Adipocyte (in vitro differentiated cells): ENCODE data around the gene ZSCAN1.

Experiments
- DNase-seq: peaks from one replicate; pipeline ENCODE4 v3.0.0-alpha.2; 2015; ENCODE audit warnings: low read depth
- H3K27me3 ChIP-seq: replicated peaks from 2 replicates; pipeline ENCODE4 v1.7.0; 2013; ENCODE audit warnings: mild to moderate bottlenecking, low read length, moderate library complexity; ENCODE audit not compliant: control insufficient read depth, insufficient read depth
- H3K36me3 ChIP-seq: 2 replicates; pipeline ENCODE4 v1.7.0; 2013; ENCODE audit warnings: low read length, mild to moderate bottlenecking, moderate library complexity; ENCODE audit not compliant: control insufficient read depth, insufficient read depth, severe bottlenecking
- H3K4me1 ChIP-seq: 2 replicates; pipeline ENCODE4 v1.7.0; 2013; ENCODE audit warnings: mild to moderate bottlenecking, low read length, moderate library complexity; ENCODE audit not compliant: control insufficient read depth, insufficient read depth
- H3K4me3 ChIP-seq: 2 replicates; pipeline ENCODE4 v1.7.0; 2013; ENCODE audit warnings: mild to moderate bottlenecking, low read length, moderate library complexity
- H3K9ac ChIP-seq: 2 replicates; pipeline ENCODE4 v1.7.0; 2013; ENCODE audit warnings: mild to moderate bottlenecking, low read length, moderate library complexity
- H3K9me3 ChIP-seq: 2 replicates; pipeline ENCODE4 v1.7.0; 2013; ENCODE audit warnings: mild to moderate bottlenecking, low read length, moderate library complexity; ENCODE audit not compliant: control insufficient read depth

ZSCAN1 gene

DNA sequence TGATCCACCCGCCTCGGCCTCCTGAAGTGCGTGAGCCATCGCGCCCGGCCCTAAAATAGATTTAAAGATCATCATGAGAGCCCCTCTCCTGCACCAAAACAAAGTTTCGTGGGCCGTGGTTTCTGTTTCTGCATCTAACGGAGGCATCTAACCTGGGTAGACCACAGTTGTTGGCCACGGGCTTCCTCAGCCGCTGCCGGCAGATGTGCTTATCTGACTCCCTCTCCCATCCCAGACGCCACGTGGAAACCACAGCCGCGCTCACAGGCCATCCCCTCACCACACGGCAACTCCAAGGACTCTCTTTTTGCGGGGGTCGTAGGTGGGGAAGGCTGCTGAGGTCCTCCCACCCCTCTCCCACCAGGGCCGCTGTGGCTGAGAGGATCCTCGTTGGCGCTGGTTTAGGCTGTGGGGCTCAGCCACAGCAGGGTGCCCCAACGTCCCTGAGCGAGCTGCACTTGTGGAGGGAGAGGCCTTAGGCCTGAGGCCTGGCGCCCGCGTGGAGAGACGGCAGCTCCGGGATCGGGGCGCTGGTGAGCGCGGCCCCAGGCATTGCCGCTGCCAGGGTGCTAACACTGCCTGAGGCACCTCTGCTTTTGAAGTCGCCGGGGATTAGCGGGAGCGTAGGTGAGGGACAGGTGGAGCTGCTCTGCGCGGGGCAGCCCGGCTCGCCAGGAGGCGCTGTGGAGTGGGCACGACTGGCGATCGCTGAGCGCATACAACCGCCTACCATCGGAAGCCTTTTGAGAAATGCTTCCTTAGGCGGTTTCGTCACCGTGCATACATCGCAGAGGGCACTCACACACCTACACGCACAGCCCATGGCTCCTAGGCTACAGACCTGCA lies 8.9 kb downstream of the ZSCAN1 start:
- no peaks in the 10 kb centered on the region for H3K27me3 ChIP-seq
- H3K9me3 ChIP-seq, result peaks cover 31% of the 10 kb centered on the region
- no peak for DNase-seq
- no peaks in the 10 kb centered on the region for H3K4me1 ChIP-seq
- H3K9ac ChIP-seq, result no peak overlapping the region
- no peaks in the 10 kb centered on the region for H3K36me3 ChIP-seq
- no peak overlapping the region for H3K4me3 ChIP-seq

DNA sequence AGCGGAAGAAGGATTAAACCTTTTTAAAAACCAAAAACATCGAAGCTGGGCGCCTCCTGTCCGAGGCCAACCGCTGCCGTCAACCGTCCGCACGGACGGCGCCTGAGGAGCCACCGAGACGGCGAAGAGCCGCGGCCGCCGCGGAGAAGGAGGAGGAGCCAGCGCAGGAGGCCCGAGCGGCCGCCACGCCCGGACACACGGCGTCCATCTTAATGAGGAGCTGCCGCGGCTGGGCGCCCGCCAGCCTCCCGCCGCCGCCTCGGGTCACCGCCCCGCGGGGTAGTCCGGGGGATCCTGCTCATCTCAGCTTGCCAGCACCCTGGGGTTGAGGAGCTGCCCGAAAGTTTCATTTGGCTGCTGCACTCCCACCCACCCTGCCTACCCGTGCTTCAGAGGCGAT lies 10.6 kb downstream of the ZSCAN1 start:
- Histone ChIP-seq H3K27me3 (no peaks in the 10 kb centered on the region), H3K9me3 (peaks cover 36% of the 10 kb centered on the region), H3K9ac (no peak overlapping the region), H3K36me3 (no peaks in the 10 kb centered on the region), H3K4me1 (no peaks in the 10 kb centered on the region), H3K4me3 (no peak overlapping the region)
- no peak for DNase-seq

DNA sequence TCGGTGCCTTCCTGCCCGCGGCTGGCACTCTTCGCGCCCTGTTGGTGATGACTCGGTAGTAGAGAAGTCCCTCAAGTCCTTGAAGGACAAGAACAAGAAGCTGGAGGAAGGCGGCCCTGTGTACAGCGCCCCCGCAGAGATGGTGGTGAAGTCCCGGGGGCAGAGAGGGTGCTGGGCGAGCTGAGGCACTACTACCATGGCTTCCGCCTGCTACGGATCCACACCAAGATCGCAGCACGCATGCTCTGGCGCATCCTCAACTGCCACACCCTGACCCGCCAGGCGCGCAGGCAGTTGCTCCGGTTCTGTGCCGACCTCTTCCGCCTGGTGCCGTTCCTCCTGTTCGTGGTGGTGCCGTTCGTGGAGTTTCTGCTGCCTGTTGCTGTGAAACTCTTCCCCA lies 11.1 kb downstream of the ZSCAN1 start:
- Histone ChIP-seq H3K36me3 (no peaks in the 10 kb centered on the region), H3K9me3 (peaks cover 40% of the 10 kb centered on the region), H3K4me3 (no peak overlapping the region), H3K4me1 (no peaks in the 10 kb centered on the region), H3K27me3 (no peaks in the 10 kb centered on the region), H3K9ac (no peak overlapping the region)
- no peak for DNase-seq

DNA sequence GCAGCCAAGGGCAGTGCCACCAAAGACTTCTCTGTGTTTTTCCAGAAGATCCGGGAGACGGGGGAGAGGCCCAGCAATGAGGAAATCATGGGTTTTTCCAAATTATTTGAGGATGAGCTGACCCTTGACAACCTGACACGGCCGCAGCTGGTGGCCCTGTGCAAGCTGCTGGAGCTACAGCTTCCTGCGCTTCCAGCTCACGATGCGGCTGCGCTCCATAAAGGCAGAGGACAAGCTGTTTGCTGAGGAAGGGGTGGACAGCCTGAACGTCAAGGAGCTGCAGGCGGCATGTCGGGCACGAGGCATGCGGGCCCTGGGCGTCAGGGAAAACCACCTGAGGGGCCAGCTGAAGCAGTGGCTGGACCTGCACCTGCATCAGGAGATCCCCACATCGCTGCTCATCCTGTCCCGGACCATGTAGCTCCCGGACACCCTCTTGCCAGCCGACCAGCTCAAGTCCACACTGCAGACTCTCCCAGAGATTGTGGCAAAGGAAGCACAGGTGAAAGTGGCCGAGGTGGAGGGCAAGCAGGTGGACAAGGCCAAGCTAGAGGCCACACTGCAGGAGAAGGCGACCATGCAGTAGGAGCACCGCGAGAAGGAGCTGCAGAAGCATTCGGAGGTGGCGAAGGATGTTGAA lies 11.7 kb downstream of the ZSCAN1 start:
- no peak overlapping the region for H3K4me3 ChIP-seq
- H3K4me1 ChIP-seq, result no peaks in the 10 kb centered on the region
- H3K36me3 ChIP-seq, result no peaks in the 10 kb centered on the region
- no peak overlapping the region for H3K9ac ChIP-seq
- DNase-seq, result no peak
- H3K9me3 ChIP-seq, result peaks cover 42% of the 10 kb centered on the region
- H3K27me3 ChIP-seq, result no peaks in the 10 kb centered on the region

DNA sequence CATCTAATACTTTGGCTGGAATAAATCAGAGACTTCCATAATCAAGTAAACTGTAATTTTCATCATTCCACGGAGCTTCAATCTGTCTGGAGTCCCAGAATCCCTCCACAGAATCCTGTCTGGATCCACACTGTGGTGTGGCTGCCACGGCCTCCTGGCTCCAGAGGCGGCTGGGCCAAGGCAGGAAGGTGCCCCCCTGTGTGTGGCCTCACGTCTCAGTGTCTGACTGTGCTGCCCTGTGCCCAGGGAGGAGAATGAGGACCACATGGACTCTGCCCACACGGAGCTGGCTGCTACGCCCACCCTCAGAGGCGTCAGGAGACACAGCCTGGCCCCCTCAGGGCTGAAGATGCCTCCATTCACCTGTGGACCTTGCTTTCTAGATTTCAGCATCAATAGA lies 13.0 kb downstream of the ZSCAN1 start:
- no peaks in the 10 kb centered on the region for H3K36me3 ChIP-seq
- H3K4me1 ChIP-seq, result no peaks in the 10 kb centered on the region
- peaks cover 42% of the 10 kb centered on the region for H3K9me3 ChIP-seq
- H3K9ac ChIP-seq, result no peak overlapping the region
- no peaks in the 10 kb centered on the region for H3K27me3 ChIP-seq
- H3K4me3 ChIP-seq, result no peak overlapping the region
- DNase-seq, result no peak

DNA sequence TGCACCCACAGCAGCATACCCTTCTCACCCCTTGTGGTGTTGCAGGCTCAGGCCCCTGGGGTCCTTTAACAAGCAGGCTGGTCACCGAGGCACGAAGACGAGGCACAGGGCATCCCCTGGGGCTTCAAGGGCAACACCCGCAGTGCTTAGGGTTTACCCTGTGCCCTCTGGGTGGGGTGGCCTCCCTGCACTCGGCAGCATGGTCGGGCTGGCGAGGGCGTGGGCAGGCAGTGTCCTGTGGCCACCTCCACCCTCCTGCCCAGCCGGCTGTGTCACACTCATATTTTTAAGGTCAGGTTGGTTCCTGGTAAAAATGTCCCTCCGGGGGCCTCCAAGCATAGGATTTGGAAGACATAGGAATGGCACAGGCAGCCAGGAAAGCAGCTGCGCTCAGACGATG lies 13.8 kb downstream of the ZSCAN1 start:
- no peak overlapping the region for H3K4me3 ChIP-seq
- DNase-seq, result no peak
- no peaks in the 10 kb centered on the region for H3K4me1 ChIP-seq
- H3K36me3 ChIP-seq, result no peaks in the 10 kb centered on the region
- peaks cover 40% of the 10 kb centered on the region for H3K9me3 ChIP-seq
- no peak overlapping the region for H3K9ac ChIP-seq
- H3K27me3 ChIP-seq, result no peaks in the 10 kb centered on the region

DNA sequence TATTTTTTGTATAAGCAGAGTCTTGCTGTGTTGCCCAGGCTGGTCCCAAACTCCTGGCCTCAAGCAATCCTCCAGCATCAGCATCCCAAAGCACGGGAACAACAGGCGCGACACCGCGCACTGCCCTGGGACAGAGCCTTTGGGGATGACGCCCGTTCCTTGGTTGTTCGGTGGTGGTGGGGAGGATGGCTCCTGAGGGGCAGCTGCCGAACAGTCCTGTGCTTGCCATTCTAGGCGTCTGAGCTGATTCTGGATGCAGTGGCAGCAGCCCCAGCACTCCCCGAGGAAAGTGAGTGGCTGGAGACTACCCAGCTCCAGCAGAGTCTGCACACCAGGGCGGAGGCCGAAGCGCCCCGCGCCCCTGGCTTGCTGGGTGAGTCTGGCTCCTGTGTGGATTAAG lies 18.4 kb downstream of the ZSCAN1 start:
- no peak overlapping the region for H3K4me3 ChIP-seq
- H3K27me3 ChIP-seq, result no peaks in the 10 kb centered on the region
- H3K36me3 ChIP-seq, result no peaks in the 10 kb centered on the region
- H3K4me1 ChIP-seq, result no peaks in the 10 kb centered on the region
- no peak overlapping the region for H3K9ac ChIP-seq
- H3K9me3 ChIP-seq, result peaks cover 14% of the 10 kb centered on the region
- no peak for DNase-seq

DNA sequence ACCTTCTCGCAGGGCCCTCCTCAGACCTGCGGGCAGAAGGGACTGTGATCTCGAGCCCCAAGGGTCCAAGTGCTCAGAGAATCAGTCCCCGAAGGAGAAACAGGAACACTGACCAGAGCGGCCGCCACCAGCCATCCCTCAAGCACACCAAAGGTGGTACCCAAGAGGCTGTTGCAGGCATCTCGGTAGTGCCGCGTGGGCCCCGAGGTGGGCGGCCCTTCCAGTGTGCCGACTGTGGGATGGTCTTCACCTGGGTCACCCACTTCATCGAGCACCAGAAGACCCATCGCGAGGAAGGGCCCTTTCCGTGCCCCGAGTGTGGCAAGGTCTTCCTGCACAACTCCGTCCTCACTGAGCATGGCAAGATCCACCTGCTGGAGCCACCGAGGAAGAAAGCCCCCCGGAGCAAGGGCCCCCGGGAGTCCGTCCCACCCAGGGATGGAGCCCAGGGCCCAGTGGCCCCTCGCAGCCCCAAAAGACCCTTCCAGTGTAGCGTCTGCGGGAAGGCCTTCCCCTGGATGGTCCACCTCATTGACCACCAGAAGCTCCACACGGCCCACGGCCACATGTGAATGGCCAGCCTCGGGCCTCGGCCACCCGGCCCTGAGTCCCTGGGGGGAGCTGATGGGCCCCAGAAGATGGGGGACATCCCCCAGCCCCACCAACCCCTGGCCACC lies 19.8 kb downstream of the ZSCAN1 start:
- Histone ChIP-seq H3K27me3 (no peaks in the 10 kb centered on the region), H3K9ac (no peak overlapping the region), H3K4me3 (no peak overlapping the region), H3K4me1 (no peaks in the 10 kb centered on the region), H3K36me3 (no peaks in the 10 kb centered on the region), H3K9me3 (peaks cover 13% of the 10 kb centered on the region)
- no peak for DNase-seq

DNA sequence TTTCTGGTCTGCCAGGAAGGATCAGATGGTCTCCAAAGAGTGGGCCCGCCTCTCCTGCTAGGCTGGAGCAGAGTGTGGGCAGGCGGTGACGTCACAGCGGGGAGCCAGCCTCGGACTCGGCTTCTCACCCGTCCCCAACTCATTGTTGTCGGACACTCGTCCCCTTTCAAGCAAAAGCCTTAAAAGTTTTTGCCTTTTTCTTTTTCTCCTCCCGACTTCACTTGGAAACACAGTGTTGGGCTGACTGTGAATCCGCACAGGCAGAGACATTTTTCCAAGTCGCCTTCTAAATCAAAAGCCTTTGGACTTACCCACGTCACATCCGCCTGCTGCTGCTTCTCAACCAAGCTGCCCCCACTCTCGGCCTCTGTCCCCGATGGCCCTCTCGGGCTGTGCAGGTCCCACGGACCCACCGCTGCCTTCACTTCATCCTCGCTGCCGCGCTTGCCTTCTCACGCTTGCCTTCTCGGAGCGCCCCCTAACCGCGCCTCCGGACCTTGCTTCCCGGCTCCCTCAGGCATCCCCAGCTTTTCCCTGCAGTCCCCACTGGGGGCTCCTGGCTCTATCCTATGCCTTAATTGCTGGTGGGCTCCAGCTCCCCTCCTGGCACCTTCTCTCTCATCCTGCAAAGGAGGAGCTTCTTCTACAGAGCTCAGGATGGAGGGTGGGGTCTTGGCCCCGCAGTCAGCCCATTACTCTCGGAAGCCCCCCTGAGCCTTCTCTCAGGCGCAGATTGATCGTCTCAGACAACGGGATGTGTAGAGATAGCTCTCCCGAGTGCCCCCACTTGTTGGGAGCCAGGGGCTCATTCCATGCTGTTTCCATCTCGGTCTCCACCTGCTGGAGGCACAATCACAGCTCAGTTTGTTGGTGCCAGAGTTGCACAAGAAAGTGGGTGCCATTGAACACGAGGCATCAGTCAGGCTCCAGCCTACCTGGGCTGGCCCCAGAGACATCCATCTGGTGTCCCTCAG lies 21.4 kb downstream of the ZSCAN1 start:
- Histone ChIP-seq H3K36me3 (no peaks in the 10 kb centered on the region), H3K4me1 (no peaks in the 10 kb centered on the region), H3K4me3 (peak overlapping the region; percentile 78), H3K27me3 (no peaks in the 10 kb centered on the region), H3K9me3 (no peaks in the 10 kb centered on the region), H3K9ac (peak overlapping the region; percentile 58)
- DNase-seq, result peak; percentile 15

DNA sequence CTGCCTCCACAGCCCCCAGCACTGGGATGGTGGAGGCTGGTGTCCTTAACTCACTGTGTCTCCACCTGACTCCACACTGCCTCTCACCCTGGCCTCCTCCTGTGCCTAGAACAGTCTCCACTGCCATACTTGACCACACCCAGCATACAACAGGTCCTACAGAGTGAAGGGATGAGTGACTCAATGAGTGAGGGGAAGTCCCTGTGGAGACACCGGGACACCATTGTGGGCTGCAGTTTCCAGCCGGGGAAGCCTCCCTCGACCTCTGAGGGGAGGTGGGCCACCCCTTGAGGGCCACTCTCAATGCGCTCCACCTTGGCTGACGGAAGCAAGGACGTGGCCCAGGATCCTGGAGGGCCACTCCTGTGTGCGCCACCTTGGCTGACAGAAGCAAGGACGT lies 22.4 kb downstream of the ZSCAN1 start:
- Histone ChIP-seq H3K4me1 (no peaks in the 10 kb centered on the region), H3K27me3 (no peaks in the 10 kb centered on the region), H3K4me3 (no peak overlapping the region), H3K36me3 (no peaks in the 10 kb centered on the region), H3K9ac (no peak overlapping the region), H3K9me3 (peaks cover 2% of the 10 kb centered on the region)
- no peak for DNase-seq
